GM10847 (cell line): ENCODE results near the gene SPSB2.

Experiments used
- POLR2A ChIP-seq: IDR thresholded peaks from 2 replicates; pipeline ENCODE4 v1.6.1; 2011; ENCODE audit not compliant: insufficient read length; ENCODE audit errors: extremely low read depth

Gene SPSB2

DNA sequence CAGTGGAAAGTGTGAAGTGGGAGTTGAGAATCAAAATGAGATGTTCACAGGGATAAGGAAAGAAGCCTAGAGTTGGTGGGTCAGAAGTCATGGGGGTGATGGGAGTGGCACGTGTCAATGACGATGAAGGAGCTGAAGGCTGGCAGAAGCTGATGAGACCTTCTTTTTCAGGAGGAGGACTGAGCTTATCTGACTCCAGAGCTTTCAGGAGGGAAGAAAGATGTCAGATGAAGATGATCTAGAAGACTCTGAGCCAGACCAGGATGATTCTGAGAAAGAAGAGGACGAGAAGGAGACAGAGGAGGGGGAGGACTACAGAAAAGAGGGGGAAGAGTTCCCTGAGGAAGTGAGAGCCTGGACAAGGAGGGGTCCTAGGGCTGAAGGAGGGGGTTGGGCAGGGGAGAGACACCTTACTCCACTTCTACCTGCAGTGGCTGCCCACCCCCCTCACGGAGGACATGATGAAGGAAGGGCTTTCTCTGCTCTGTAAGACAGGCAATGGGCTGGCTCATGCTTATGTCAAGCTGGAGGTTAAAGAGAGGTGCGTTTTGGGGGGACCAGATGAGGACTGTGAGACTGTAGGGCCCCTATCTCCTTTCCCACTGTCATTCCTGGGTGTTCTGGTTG, 32.4 kb upstream of the SPSB2 start:
- no peak for TF ChIP-seq POLR2A

DNA sequence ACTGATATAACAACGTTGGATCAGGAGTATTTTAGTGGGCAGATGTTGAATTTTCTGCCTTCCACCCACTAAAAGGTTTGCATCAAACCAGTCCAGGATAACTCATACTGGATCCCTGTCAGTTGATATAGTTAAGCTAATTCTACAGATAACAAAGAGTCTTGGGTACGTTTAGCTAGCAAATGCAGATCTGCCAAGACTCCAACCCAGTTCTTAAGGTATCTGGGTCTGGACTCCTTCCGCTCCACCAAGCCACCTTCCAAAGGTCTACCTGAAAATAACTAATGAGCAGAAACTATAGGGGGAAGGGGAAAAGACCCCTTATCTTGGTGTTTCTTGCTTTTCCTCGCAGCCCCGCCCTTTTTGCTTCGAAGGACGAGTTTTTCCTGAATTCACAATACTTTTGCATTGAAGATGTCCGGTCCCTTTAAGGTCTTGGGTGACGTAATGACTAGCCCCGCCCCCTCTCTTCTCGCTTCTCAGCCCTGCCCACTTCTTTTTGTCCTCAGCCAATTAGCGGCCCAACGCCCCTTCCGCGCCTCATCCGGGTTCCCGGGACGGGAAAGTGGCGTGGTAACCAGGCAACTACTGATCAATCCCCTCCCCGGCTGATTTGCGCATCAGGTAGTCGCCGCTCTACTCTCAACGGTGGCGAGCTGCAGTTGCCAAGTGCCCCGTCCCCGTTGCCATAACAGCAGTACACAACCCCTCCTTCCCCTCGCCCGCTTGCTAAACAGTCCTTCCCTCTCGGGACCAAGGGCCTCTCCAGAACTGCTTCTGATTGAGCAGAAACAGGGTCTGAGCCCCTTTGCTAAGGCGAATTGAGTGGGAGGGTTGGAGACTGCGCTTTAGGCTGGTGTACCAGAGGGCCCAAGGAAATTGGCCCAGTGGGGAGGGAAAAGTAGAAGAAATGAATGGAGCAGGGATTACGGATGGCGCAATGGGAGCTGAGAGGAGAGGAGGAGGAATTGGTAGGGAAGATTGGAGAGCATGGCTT, 31.5 kb upstream of the SPSB2 start, which contains the start of gene LRRC23:
Gene LRRC23 (plus strand): TSS at position 543 of the 997 bp plus-strand sequence. CDS start 812 bp downstream, outside the sequence.
- TF ChIP-seq POLR2A, result peak; percentile 30

DNA sequence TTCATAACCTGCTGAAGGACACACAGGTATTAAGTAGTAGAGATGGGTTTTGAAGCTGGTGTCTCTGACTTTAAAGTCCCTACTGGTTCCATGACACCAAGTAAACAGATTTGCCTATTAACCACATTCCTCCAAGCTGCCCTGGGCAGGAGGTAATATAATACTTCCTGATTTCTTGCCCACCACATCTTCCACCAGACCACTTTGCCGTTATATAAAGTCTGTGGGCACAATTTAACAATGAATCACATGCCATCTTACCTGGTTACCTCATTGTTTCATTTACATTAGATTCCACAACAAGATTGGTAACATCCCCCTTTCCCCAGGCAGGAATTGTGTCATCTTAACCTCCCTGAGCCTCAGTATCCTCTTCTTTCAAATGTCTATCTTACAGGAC, 30.6 kb upstream of the SPSB2 start:
- no peak for TF ChIP-seq POLR2A

DNA sequence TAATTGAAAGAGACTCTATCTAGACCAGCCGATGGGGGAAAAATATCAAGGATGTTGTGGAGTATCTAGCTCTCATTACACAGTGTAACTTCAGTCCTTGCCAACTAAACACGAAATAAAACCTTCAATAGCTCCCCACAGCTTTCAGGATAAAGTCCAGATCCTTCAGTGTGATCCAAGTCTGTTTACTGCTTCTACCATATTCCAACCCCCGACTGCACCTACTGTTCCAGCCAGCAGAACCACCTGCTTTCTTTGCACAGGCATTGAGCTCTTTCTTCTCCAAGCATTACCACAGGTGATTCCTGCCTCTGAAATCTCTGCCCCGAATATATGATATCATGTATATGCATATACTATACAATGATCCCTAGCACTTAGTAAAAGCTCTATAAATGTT, 29.3 kb upstream of the SPSB2 start:
- TF ChIP-seq POLR2A, result no peak

DNA sequence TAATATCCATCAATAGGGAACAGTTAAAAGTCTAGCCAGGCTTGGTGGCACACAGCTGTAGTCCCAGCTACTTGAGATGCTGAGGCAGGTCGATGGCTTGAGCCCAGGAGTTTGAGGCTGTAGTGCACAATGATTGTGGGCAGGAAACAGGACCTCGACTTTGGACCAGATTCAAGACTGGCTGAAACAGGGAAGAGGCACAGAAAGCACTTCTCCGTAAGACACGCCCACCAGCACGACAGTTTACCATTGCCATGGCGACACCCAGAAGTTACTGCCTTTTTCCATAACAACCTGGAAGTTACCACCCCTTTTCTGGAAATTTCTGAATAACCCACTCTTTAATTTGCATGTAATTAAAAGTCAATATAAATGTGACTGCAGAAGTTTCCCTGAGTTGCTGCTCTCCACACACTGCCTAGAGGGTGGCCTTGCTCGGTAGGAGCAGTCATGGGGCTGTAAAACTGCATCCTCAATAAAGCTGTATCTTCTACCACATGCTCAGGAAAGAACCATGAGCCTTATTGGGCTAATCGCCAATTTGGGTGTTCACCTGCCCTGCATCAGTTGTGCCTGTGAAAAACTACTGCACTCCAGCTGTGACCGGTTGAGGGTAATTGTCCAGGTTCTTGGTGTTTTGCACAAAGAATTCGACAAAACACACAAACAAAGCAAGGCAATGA, 26.9 kb upstream of the SPSB2 start:
- TF ChIP-seq POLR2A, result no peak

DNA sequence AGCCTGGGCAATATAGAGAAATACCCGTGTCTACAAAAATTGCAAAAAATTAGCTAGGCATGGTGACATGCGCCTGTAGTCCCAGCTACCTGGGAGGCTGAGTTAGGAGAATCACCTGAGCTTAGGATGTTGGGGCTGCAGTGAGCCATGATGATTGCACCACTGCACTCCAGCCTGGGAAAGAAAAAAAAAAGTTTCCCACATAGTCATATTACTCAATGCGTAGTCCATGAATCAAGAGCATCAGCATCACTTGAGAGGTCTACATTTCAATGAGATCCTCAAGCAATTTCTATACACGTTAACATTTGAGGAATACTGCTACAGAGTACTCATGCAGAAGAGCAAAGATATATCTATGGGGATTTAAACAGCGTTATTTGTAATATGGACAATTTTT, 26.3 kb upstream of the SPSB2 start:
- TF ChIP-seq POLR2A, result no peak

DNA sequence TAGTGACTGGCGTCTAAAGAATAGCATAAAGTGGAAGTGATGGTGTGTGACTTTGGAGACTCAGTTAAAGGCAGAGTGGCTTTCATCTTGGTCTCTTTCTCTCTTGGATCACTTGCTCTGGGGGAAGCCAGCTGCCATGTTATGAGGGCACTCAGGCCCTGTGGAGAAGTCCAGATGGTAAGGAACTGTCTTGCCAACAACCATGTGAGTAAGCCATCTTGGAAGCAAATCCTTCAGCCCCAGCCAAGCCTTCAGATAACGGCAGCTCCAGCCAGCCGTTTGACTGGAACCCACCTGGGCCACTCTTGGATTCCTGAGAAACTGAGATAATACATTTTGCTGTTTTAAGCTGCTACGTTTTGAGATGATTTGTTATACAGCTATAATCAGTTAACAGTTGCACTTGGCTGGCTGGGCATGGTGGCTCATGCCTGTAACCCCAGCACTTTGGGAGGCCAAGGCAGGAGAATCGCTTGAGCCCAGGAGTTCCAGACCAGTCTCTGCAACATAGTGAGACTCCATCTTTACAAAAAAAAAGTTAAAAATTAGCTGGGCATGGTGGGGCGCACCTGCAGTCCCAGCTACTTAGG, 23.8 kb upstream of the SPSB2 start:
- no peak for TF ChIP-seq POLR2A

DNA sequence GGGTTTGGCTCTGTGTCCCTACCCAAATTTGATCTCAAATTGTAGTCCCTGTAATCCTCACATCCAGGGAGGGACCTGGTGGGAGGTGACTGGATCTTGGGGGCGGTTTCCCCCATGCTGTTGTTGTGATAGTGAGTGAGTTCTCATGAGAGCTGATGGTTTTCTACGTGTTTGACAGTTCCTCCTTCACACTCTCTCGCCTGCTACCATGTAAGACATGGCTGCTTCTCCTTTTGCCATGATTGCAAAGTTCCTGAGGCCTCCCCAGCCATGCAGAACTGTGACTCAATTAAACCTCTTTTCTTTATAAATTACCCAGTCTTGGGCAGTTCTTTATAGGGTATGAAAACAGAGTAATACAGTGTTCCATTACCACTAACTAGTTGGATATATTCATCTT, 21.2 kb upstream of the SPSB2 start:
- TF ChIP-seq POLR2A, result no peak

DNA sequence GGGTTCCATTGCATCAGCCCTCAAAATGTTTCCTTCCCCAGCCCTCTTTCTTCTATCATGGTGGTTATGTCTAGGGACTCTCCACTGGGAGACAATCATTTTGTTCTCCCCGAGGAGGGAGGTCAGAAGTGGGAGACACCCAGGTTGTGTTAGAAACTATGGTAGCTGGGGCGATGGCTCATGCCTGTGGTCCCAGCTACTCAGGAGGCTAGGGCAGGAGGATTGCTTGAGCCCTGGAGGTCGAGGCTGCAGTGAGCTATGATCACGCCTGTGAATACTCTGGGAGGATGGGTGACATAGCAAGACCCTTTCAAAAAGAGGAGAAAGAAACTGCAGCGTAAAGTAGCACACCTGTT, 18.5 kb upstream of the SPSB2 start:
- TF ChIP-seq POLR2A, result no peak

DNA sequence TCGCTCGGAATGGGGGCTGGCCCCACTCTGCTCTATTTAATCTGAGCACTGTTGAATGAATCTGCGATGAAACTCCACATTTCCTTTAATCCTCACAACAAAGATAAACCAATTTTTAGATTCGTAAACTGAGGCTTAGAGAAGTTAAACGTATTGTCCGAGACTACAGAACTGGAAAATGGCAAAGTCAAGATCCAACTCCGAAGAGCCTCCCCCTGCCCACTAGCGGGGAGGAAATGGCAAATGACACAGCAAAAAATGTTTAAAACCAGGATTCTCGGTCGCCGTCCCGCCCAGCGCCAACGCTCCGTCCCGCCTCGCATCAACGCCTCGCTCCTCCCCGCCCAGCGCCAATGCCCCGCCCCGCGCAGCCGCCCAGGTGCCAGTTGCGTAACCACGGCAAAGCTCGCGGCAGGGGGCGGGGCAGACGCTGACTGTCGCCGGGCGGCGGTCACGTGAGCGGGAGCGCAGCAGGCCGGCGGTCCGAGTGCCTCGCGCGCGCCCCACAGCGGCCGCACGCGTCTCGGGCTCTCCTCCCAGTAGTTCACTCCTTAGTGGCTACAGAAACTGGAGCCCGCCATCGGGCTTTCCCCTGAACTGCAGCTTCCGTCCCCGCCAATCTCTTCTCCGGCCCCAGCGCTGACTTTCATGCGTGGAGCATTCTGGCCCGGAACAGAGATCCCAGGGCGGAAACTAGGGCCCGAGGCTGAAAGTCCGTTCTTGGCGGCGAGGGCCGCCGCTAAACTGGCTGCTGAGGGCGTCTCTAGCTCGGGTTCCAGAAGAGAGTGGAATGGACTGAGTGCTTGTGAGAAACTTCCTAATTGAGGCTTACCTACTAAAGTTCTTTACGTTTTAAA, 17.9 kb upstream of the SPSB2 start:
- peak; percentile 65 for TF ChIP-seq POLR2A

DNA sequence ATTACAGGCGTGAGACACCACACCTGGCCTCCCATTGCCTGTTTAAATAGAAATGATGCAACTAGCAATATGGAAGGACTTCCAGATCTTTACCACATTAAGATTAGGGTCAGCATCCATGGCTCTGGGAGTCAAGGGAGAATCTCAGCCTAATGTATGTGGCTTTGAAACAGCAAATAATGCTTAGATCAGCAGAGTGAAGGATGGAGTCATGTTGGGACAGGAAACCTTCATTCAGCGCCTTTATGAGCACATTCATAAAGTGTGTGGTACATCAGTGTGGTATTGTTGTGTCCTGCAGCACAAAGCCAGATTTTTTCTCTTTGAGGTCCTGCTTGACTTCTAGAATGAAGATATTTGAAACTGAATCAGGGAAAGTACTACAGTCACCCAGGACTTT, 15.3 kb upstream of the SPSB2 start:
- no peak for TF ChIP-seq POLR2A

DNA sequence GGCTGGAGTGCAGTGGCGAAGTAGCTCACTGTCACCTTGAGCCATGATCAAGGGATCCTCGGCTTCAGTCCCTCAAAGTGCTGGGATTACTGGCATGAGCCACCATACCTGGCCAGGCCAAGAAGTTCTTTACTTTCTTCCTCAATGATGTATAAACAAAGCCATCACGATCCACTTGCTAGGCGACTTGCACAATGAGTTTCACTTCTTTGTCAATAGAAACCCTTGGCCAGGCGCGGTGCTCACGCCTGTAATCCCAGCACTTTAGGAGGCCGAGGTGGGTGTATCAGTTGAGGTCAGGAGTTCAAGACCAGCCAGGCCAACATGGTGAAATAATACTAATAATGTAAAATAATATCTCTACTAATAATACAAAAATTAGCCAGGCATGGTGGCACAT, 14.4 kb upstream of the SPSB2 start:
- no peak for TF ChIP-seq POLR2A

DNA sequence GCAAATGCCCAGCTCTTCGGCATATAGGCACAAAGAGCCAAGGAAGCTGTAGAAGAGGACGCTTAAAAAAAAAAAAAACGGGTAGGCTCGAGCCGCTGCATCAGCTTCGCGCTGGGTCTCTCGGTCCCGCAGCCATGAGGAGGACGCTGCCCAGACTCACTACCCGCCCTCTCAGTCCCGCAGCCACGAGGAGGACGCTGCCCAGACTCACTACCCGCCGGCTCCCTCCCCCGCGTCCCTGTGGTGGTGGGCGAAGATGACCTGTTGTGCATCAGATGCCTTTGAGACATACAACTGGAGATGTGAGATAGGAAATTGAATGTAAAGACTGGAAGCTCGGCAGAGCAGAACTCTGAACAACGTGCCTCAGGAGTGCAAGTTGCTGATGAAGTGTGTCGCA, 11.4 kb upstream of the SPSB2 start:
- no peak for TF ChIP-seq POLR2A

DNA sequence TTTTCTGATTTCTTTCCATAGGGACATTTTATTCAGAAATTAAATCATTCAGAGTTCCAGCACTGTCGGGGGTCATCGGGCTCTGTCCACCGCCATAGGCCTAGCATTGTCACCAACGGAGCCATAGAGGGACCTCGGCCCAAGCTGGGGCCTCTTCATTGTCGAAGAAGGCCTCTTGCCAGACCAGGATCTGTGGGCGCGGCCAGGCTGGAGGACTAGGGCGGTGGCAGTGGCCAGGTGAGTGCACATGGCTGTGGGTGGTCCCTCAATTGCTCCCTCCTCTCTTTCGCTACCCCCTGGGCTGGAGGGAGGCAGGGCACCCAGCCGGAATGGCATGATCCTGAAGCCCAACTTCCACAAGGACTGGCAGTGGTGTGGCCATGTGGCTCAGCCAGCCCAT, 10.6 kb upstream of the SPSB2 start:
- no peak for TF ChIP-seq POLR2A

DNA sequence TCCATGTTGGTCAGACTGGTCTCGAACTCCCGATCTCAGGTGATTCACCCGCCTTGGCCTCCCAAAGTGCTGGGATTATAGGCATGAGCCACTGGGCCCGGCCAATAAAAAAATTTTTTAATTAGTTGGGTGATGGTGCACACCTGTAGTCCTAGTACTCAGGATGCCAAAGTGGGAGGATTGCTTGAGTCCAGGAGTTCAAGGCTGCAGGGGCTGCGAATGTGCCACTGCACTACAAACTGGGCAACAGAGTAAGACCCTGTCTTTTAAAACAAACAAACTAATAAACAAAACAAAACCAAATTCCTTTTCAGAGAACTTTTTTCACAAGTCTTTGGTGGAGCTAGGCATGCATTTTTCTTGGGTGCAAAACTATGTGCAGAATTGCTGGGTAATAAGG, 10.1 kb upstream of the SPSB2 start:
- TF ChIP-seq POLR2A, result no peak
